ENCODE data around the gene GALR3.

DNA sequence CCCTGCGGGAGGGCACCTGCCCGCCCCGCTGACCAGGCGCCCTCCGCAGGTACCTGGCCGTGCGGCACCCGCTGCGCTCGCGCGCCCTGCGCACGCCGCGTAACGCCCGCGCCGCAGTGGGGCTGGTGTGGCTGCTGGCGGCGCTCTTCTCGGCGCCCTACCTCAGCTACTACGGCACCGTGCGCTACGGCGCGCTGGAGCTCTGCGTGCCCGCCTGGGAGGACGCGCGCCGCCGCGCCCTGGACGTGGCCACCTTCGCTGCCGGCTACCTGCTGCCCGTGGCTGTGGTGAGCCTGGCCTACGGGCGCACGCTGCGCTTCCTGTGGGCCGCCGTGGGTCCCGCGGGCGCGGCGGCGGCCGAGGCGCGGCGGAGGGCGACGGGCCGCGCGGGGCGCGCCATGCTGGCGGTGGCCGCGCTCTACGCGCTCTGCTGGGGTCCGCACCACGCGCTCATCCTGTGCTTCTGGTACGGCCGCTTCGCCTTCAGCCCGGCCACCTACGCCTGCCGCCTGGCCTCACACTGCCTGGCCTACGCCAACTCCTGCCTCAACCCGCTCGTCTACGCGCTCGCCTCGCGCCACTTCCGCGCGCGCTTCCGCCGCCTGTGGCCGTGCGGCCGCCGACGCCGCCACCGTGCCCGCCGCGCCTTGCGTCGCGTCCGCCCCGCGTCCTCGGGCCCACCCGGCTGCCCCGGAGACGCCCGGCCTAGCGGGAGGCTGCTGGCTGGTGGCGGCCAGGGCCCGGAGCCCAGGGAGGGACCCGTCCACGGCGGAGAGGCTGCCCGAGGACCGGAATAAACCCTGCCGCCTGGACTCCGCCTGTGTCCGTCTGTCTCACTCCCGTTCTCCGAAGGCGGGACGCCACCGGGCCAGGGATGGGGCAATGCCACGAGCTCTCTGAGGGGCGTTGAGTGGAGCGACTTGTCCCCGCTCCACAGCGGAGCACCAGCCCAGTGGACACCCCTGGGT is 1.8 kb downstream of the GALR3 start:
- no peak for TF ChIP-seq FOXM1 (IDR thresholded peaks at IDR 0.05; ENCODE audit: borderline replicate concordance)
- TF ChIP-seq HDGF (IDR thresholded peaks at IDR 0.05; ENCODE audit: borderline replicate concordance): no peak
- no peak for TF ChIP-seq SUZ12 (IDR thresholded peaks at IDR 0.05)
- no peak for TF ChIP-seq BHLHE40 (IDR thresholded peaks at IDR 0.05; ENCODE audit: borderline replicate concordance)
- no peak for TF ChIP-seq FOXK2 (IDR thresholded peaks at IDR 0.05)

All from HEK293T (cell line).